Panc1 (cell line): Measurements from ENCODE around the gene PCDH15. TPM values are rescaled to one million over a fixed set of nuclear protein-coding genes. Genes with fewer than 3 reads are reported as not detected.

ENCODE experiments used
- ATAC-seq: fragments of 200-7000 bp; cut with Tn5 transposase; 2 replicates; pipeline ENCODE4 v1.9.1; 2020; ENCODE audit warnings: mild to moderate bottlenecking, moderate library complexity
- BruUV-seq: library from RNA; stranded (reverse); fragments of 400-500 nt; replicated peaks from 2 replicates; lab custom pipeline; 2021; lab: Mats Ljungman, UMichigan
- CTCF ChIA-PET: fragments of 300-600 bp; sonication (Branson Sonifier 250); formaldehyde crosslinking; loops from one replicate; lab custom pipeline; 2022; ENCODE audit warnings: antibody characterized with exemption; lab: Charles Lee
- POLR2A ChIA-PET: fragments of 300-600 bp; sonication (Branson Sonifier 250); formaldehyde crosslinking; loops from one replicate; lab custom pipeline; 2022; ENCODE audit warnings: antibody characterized with exemption; lab: Charles Lee
- DNase-seq: peaks from one replicate; pipeline ENCODE4 v3.0.0-alpha.2; 2010; ENCODE audit warnings: low read depth, low spot score
- H3K27ac ChIP-seq: 2 replicates; pipeline ENCODE4 v1.5.1; 2011; ENCODE audit warnings: mild to moderate bottlenecking, low read length, inconsistent platforms
- H3K27me3 ChIP-seq: fragments of 200-500 bp; sonication (Bioruptor generic); 2 replicates; pipeline ENCODE4 v1.6.0; 2014; ENCODE audit warnings: low read length, inconsistent platforms; ENCODE audit not compliant: control insufficient read depth, insufficient read depth
- H3K36me3 ChIP-seq: fragments of 200-500 bp; sonication (Bioruptor generic); 2 replicates; pipeline ENCODE4 v1.5.1; 2014; ENCODE audit warnings: inconsistent platforms, mild to moderate bottlenecking, low read length, moderate library complexity; ENCODE audit not compliant: control insufficient read depth, insufficient read depth
- H3K4me1 ChIP-seq: 2 replicates; pipeline ENCODE4 v1.5.1; 2011; ENCODE audit warnings: inconsistent platforms, mild to moderate bottlenecking, low read length, moderate library complexity; ENCODE audit not compliant: control insufficient read depth, insufficient read depth
- H3K4me3 ChIP-seq, 2 experiments: 2 replicates each; pipeline ENCODE4 v1.5.1; 2011 to 2012; ENCODE audit warnings: low read depth in 2 of 2, low read length in 2 of 2, mild to moderate bottlenecking in 2 of 2, inconsistent platforms in 1 of 2, moderate library complexity in 1 of 2
- H3K9me3 ChIP-seq: fragments of 200-500 bp; sonication (Bioruptor generic); 2 replicates; pipeline ENCODE4 v1.5.1; 2014; ENCODE audit warnings: low read depth, mild to moderate bottlenecking, inconsistent platforms, low read length, moderate library complexity; ENCODE audit not compliant: control insufficient read depth, insufficient read depth
- POLR2AphosphoS5 ChIP-seq: IDR thresholded peaks from 2 replicates; pipeline ENCODE4 v1.6.1; 2012; ENCODE audit warnings: mild to moderate bottlenecking, low read depth, low read length, moderate library complexity
- SIN3A ChIP-seq: IDR thresholded peaks from 2 replicates; pipeline ENCODE4 v1.6.1; 2012; ENCODE audit warnings: low read depth, mild to moderate bottlenecking, low read length, moderate library complexity, borderline replicate concordance; ENCODE audit not compliant: insufficient read depth
- TCF7L2 ChIP-seq: IDR thresholded peaks from 2 replicates; pipeline ENCODE4 v1.6.1; 2011; ENCODE audit warnings: mild to moderate bottlenecking, low read depth, low read length, inconsistent platforms
- in situ Hi-C: cut with HindIII; loops from 2 replicates; pipeline ENCODE4 v1.10.0; 2016; ENCODE audit warnings: low sequenced_read_pairs, low pct_unique_long_range_greater_than_20kb
- intact Hi-C: fragments of 100-400 bp; cut with micrococcal nuclease; formaldehyde crosslinking; loops from one replicate; pipeline ENCODE4 v1.10.0; 2022; ENCODE audit not compliant: unreplicated experiment
- total RNA-seq: library from RNA; stranded (reverse); gene quantifications from one replicate; pipeline ENCODE4 v1.2.1, GENCODE V29; 2021; ENCODE audit not compliant: unreplicated experiment
- TF ChIP-seq, protein P1 (sequence below): fragments of 450-650 bp; IDR thresholded peaks from 2 replicates; pipeline ENCODE4 v1.5.1; 2017; ENCODE audit warnings: mild to moderate bottlenecking
- TF ChIP-seq, protein P2 (sequence below), 2 experiments: IDR thresholded peaks; 2 replicates each; pipeline ENCODE4 v1.6.1; 2011 to 2012; ENCODE audit warnings: low read depth in 2 of 2, control low read depth in 1 of 2, low read length in 1 of 2, mild to moderate bottlenecking in 1 of 2, moderate library complexity in 1 of 2; ENCODE audit not compliant: insufficient read depth in 1 of 2

The PCDH15 gene
- total RNA-seq, 1 experiment from 2014 or later = 0.18 TPM

GRCh38 chr10:54614072-54614471 lies 187.0 kb downstream of the PCDH15 start:
- POLR2A ChIA-PET = no interaction called here
- BruUV-seq = no TSS peak
- intact Hi-C loops = no loop called here

DNA sequence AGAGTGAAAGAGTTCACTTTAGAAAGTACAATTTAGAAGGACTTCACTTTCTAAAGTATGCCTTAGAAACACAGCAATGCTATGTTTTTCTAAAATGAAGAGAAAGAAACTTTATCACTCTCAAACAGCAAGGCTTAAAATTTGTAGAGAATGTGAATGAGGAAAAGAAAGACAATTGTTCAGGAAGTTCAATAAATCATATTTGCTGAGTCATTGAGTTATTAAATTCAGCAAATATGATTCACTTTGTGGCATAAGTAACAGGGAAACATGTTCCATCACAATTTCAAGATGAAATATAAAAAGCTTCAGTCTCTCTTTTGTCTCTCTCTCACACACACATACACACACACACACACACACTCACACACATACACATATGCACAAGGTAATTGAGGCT lies 187.9 kb downstream of the PCDH15 start:
- Histone ChIP-seq H3K4me1 (no peaks in the 10 kb centered on the region), H3K4me3 (no peak overlapping the region), H3K27me3 (no peaks in the 10 kb centered on the region), H3K9me3 (no peaks in the 10 kb centered on the region), H3K36me3 (no peaks in the 10 kb centered on the region), H3K27ac (no peak overlapping the region)
- ChIA-PET POLR2A (interaction anchor here (0.6 to 0.7 kb wide), 2 partner anchors 394 to 1661 kb away, joined by 3 to 4 read pairs; no protein-coding TSS in a partner anchor), CTCF (no interaction called here)
- TF ChIP-seq TCF7L2 = no peak
- TF ChIP-seq, protein P1, sequence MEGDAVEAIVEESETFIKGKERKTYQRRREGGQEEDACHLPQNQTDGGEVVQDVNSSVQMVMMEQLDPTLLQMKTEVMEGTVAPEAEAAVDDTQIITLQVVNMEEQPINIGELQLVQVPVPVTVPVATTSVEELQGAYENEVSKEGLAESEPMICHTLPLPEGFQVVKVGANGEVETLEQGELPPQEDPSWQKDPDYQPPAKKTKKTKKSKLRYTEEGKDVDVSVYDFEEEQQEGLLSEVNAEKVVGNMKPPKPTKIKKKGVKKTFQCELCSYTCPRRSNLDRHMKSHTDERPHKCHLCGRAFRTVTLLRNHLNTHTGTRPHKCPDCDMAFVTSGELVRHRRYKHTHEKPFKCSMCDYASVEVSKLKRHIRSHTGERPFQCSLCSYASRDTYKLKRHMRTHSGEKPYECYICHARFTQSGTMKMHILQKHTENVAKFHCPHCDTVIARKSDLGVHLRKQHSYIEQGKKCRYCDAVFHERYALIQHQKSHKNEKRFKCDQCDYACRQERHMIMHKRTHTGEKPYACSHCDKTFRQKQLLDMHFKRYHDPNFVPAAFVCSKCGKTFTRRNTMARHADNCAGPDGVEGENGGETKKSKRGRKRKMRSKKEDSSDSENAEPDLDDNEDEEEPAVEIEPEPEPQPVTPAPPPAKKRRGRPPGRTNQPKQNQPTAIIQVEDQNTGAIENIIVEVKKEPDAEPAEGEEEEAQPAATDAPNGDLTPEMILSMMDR = no peak
- no peak for TF ChIP-seq SIN3A
- no peak for TF ChIP-seq POLR2AphosphoS5
- TF ChIP-seq, protein P2, sequence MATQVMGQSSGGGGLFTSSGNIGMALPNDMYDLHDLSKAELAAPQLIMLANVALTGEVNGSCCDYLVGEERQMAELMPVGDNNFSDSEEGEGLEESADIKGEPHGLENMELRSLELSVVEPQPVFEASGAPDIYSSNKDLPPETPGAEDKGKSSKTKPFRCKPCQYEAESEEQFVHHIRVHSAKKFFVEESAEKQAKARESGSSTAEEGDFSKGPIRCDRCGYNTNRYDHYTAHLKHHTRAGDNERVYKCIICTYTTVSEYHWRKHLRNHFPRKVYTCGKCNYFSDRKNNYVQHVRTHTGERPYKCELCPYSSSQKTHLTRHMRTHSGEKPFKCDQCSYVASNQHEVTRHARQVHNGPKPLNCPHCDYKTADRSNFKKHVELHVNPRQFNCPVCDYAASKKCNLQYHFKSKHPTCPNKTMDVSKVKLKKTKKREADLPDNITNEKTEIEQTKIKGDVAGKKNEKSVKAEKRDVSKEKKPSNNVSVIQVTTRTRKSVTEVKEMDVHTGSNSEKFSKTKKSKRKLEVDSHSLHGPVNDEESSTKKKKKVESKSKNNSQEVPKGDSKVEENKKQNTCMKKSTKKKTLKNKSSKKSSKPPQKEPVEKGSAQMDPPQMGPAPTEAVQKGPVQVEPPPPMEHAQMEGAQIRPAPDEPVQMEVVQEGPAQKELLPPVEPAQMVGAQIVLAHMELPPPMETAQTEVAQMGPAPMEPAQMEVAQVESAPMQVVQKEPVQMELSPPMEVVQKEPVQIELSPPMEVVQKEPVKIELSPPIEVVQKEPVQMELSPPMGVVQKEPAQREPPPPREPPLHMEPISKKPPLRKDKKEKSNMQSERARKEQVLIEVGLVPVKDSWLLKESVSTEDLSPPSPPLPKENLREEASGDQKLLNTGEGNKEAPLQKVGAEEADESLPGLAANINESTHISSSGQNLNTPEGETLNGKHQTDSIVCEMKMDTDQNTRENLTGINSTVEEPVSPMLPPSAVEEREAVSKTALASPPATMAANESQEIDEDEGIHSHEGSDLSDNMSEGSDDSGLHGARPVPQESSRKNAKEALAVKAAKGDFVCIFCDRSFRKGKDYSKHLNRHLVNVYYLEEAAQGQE (IDR thresholded peaks at IDR 0.05; ENCODE audit: insufficient read depth in 1 of 2, low read depth in 2 of 2, low read length in 1 of 2) = no peak
- no peak for ATAC-seq
- DNase-seq = no peak
- no TSS peak for BruUV-seq
- in situ Hi-C loops (no loop called here), intact Hi-C loops (no loop called here)

More at GRCh38 chr10:54614072-54614471, 187.0 kb downstream of the PCDH15 start:
- CTCF ChIA-PET = no interaction called here
- in situ Hi-C loops = no loop called here
- Histone ChIP-seq H3K4me3 (no peak overlapping the region), H3K4me1 (no peaks in the 10 kb centered on the region), H3K27me3 (no peaks in the 10 kb centered on the region), H3K9me3 (no peaks in the 10 kb centered on the region), H3K36me3 (no peaks in the 10 kb centered on the region), H3K27ac (no peak overlapping the region)
- DNase-seq (no peak), ATAC-seq (no peak)
- TF ChIP-seq SIN3A = no peak

GRCh38 chr10:54609423-54609822 lies 191.6 kb downstream of the PCDH15 start:
- POLR2A ChIA-PET = no interaction called here
- CTCF ChIA-PET = no interaction called here
- in situ Hi-C loops = no loop called here
- no peak for TF ChIP-seq POLR2AphosphoS5
- TF ChIP-seq TCF7L2 = no peak
- TF ChIP-seq SIN3A = no peak
- TF ChIP-seq, protein P2 (IDR thresholded peaks at IDR 0.05; ENCODE audit: insufficient read depth in 1 of 2, low read depth in 2 of 2, low read length in 1 of 2) = no peak
- TF ChIP-seq, protein P1 = no peak
- H3K4me1 ChIP-seq = no peaks in the 10 kb centered on the region
- BruUV-seq = no TSS peak
- no peak for ATAC-seq
- H3K36me3 ChIP-seq = no peaks in the 10 kb centered on the region
- H3K4me3 ChIP-seq = no peak overlapping the region
- H3K27ac ChIP-seq = no peak overlapping the region
- intact Hi-C loops = no loop called here
- no peak for DNase-seq
- no peaks in the 10 kb centered on the region for H3K9me3 ChIP-seq
- no peaks in the 10 kb centered on the region for H3K27me3 ChIP-seq
